GM12873 (cell line): ENCODE results near the gene MORN3.

Experiments
- CTCF ChIP-seq: IDR thresholded peaks from 2 replicates; pipeline ENCODE4 v1.5.1; 2012; ENCODE audit warnings: low read depth, mild to moderate bottlenecking, moderate library complexity, low read length, control low read depth; ENCODE audit not compliant: insufficient read depth; ENCODE audit errors: missing control alignments

The MORN3 gene

DNA sequence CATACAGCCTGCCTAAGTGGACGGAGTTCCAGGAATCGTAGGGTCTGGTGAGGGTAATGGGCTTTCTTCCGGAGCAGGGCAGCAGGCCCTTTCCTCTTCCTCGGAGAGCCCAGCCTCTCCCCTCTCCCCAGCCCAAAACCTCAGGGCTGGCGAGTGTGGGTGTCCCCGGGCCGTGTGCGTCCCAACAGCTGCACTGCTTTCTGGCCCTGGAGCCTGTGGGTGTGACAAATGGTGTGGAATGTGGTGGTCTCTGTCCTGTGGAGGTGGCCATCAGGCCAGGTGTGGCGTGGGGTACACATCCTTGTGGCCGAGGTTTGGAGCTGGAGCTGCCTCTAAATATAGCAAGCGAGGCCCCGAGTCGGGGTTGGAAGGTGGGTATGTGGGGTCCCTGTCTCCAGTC is 34.6 kb downstream of the MORN3 start:
- no peak for TF ChIP-seq CTCF

DNA sequence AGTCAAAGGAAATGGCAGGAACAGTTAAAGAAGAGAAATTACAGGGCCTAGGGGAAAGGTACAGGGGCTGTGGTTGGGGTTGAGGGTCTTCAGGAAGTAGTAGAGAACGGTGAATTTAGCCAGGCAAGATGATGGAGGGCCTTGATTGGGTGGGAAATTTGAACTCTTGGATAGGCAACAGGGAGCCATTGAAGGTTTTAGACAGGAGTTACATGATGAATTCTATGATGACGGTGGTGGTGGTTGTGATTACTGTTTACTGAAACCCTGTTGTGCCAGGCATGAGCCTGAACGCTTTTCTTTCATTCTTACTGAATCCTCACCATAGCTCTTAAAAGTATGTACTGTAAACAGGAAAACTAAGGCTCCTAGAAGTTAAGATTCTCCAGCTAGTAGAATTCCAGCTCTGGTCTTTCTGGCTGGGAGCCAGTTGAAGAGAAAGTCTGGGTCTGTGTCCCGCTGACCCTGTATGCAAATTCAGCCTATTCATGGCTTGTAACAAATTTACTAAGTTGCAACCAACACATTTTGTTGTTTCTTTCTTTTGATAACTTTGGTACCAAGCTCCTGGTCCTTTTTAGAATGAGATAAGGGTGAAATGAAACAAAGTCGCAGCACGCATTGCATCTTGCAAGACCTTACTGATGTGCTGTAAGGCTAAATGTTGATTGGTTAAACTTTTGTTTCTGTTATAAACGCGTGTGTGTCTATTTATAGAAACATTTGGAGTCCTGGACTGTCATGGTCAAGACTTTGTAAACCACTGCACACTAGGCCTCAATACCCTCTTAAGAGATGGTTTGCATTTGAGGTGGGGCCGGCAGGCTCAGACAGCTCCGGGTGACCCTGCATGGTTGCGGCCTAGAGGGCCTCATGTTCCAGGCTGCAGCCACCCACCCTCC is 37.1 kb downstream of the MORN3 start:
- TF ChIP-seq CTCF, result no peak

- no peak for TF ChIP-seq CTCF
Observed at GRCh38 chr12:121630791-121631355, 38.6 kb downstream of the MORN3 start.

DNA sequence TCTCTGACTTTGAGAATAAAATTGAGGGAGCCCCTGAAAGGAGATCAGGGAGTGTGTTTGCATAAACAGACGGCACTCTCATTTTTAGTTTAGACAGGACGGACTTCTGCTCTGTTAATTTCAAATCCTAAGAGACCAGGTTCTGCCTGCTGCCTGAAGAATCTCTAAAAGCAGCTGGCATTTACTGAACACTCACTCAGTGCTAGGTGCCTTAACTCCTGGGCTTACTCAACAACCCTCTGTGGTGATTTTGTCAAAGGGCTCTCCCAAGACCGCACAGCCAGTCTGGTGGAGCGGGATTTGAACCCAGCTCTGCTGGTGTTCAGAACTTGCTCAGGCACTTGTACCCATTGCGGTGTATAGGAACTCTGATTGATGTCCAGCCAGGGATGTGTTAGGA is 40.9 kb downstream of the MORN3 start:
- no peak for TF ChIP-seq CTCF

GRCh38 chr12:121628037-121628436 is 41.4 kb downstream of the MORN3 start:
- no peak for TF ChIP-seq CTCF

DNA sequence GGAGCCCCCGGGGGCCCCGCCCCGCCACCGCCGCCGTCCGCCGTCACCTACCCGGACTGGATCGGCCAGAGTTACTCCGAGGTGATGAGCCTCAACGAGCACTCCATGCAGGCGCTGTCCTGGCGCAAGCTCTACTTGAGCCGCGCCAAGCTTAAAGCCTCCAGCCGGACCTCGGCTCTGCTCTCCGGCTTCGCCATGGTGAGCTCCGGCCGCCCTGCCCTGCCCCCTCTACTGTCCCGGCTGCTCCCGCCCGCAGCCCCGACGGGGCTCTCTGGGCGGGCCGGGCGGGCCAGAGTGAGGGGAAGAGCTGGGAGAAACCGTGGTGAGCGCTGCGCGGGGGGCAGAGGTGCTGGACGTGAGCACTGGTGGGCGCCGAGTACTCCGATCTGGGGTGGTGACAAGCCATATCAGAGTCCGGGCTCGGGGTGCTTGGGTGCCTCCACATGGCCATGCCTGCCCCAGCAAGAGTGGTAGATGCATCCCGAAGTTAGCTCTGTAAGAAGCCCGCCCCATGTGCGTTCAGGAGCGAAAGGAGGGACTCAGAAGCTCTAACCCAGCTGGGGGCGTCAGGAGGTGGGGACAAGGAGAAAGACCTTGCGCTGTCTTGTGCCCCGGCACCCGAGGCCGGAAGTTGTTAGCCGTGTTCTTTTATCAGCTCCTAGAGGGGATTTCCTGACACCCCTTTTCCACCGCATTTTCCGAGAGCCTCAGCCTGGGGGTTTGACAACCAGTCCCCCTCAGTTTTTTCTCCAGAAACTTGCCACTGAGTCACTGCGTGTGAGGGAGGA is 42.4 kb downstream of the MORN3 start:
- TF ChIP-seq CTCF, result peak; percentile 4

GRCh38 chr12:121626087-121626852 is 43.2 kb downstream of the MORN3 start, which contains the start of gene ORAI1:
TSS of gene ORAI1 (plus strand) at chr12:121626530.
- peak; percentile 13 for TF ChIP-seq CTCF
